ENCODE data around the gene ARHGAP8.

Gene ARHGAP8

DNA sequence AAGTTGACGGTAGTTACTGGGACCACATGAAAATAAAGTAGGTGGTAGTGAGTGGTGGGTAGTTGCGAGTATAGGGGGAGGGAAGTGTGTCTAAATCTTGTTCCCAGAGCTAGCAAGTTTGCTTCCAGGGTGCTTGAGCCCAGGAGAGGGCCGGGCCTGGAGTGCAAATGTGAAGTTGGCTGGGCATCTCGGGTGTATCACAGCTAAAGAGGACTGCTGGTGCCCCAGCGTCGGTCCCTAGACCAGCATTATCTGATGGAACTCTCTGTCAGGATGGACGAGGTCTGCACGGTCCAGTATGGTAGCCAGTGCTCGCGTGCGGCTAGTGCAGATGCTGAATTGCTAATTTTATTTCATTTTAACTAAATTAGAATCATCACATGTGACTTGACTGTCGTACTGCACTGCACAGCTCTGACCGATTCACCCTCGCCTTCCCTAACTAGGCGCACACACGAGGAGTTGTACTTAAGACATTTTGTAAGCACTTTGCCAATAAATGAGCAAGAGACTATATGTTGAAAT lies 75.4 kb downstream of the ARHGAP8 start:
- no peak for TF ChIP-seq CTCF (conservative IDR thresholded peaks at IDR 0.05; ENCODE audit: low read length)
- H3K4me3 ChIP-seq (ENCODE audit: low read length): no peak overlapping the region
- DNase-seq (ENCODE audit: low read depth): no peak

DNA sequence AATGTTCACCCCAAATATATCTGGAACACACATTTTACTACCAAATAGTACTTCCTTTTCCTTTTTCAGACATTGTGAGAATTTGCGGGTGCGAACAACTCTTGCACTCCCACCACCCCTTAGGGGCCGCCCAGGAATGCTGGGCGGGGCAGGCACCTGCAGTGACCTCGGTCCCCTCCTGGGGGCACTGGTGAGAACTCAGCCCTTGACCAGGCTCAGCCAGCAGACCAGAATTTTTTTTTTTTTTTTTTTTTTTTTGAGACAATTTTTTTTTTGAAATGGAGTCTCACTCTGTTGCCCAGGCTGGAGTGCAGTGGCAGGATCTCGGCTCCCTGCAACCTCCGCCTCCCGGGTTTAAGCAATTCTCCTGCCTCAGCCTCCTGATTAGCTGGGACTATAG lies 75.8 kb downstream of the ARHGAP8 start:
- TF ChIP-seq CTCF (conservative IDR thresholded peaks at IDR 0.05; ENCODE audit: low read length): peak; percentile 43
- no peak overlapping the region for H3K4me3 ChIP-seq (ENCODE audit: low read length)
- no peak for DNase-seq (ENCODE audit: low read depth)

- TF ChIP-seq CTCF (conservative IDR thresholded peaks at IDR 0.05; ENCODE audit: low read length): no peak
- no peak for DNase-seq (ENCODE audit: low read depth)
- H3K4me3 ChIP-seq (ENCODE audit: low read length): no peak overlapping the region
These were observed 79.5 kb downstream of the ARHGAP8 start for GRCh38 chr22:44831885-44832284.

- H3K4me3 ChIP-seq (ENCODE audit: low read length): no peak overlapping the region
- no peak for TF ChIP-seq CTCF (conservative IDR thresholded peaks at IDR 0.05; ENCODE audit: low read length)
- no peak for DNase-seq (ENCODE audit: low read depth)
These were observed 81.7 kb downstream of the ARHGAP8 start for GRCh38 chr22:44834065-44834464.

GRCh38 chr22:44837481-44837880 lies 85.1 kb downstream of the ARHGAP8 start:
- no peak for TF ChIP-seq CTCF (conservative IDR thresholded peaks at IDR 0.05; ENCODE audit: low read length)
- no peak for DNase-seq (ENCODE audit: low read depth)
- no peak overlapping the region for H3K4me3 ChIP-seq (ENCODE audit: low read length)

GRCh38 chr22:44838316-44839016 lies 86.1 kb downstream of the ARHGAP8 start:
- no peak overlapping the region for H3K4me3 ChIP-seq (ENCODE audit: low read length)
- no peak for TF ChIP-seq CTCF (conservative IDR thresholded peaks at IDR 0.05; ENCODE audit: low read length)
- no peak for DNase-seq (ENCODE audit: low read depth)

DNA sequence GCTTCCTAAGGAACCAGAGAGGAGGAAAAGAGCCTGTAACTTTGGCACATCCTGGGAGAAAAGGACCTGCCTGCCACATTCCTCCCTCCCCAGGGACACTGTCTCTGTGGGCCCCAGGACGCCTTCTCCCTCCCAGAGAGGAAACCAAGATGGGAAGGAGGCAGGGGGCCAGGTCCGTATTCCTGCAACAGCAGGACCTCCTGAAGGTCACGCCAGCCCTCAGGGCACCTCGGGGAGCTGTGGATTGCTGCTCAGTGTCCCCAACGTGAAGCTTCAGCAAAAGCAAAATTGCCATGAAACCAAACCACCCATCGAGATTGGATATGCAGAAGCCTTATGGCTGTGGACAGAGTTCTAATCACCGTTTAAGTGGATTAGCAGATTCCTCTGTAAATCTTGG lies 86.7 kb downstream of the ARHGAP8 start:
- DNase-seq (ENCODE audit: low read depth): no peak
- no peak overlapping the region for H3K4me3 ChIP-seq (ENCODE audit: low read length)
- no peak for TF ChIP-seq CTCF (conservative IDR thresholded peaks at IDR 0.05; ENCODE audit: low read length)

Measured in AG10803 (cell line).